GM12878 (cell line): ENCODE data around the gene C17orf78. TPM values are rescaled to one million over a fixed set of nuclear protein-coding genes. Genes with fewer than 3 reads are reported as not detected.

Experiments used
- ATAC-seq: fragments of 200-7000 bp; cut with Tn5 transposase; 3 replicates; pipeline ENCODE4 v1.9.1; 2020; ENCODE audit warnings: mild to moderate bottlenecking, moderate library complexity
- BruUV-seq: library from RNA; stranded (reverse); fragments of 400-500 nt; replicated peaks from 2 replicates; lab custom pipeline; 2021; lab: Mats Ljungman, UMichigan
- CTCF ChIA-PET: fragments of 300-600 bp; sonication (Branson Sonifier 250); formaldehyde crosslinking; extraction: SDS; loops from one replicate; lab custom pipeline; 2021; ENCODE audit warnings: inconsistent platforms; lab: Yijun Ruan, JAX
- POLR2A ChIA-PET: fragments of 350-600 bp; formaldehyde crosslinking; extraction: SDS; loops from one replicate; lab custom pipeline; 2021; ENCODE audit warnings: inconsistent platforms; lab: Charles Lee
- RAD21 ChIA-PET: fragments of 300-600 bp; sonication (Branson Sonifier 250); formaldehyde crosslinking; loops from one replicate; lab custom pipeline; 2023; ENCODE audit warnings: antibody characterized with exemption; ENCODE audit not compliant: unreplicated experiment; lab: Charles Lee
- SMC1A ChIA-PET: fragments of 300-600 bp; sonication (Branson Sonifier 250); formaldehyde crosslinking; loops from one replicate; lab custom pipeline; 2023; ENCODE audit not compliant: unreplicated experiment, uncharacterized antibody; lab: Charles Lee
- DNase-seq: peaks from one replicate; pipeline ENCODE4 v3.0.0-alpha.2; 2011; ENCODE audit warnings: low read depth, low spot score
- FAIRE-seq: peaks from 3 replicates; lab custom pipeline; 2011; peaks lifted over from hg19 to GRCh38; lab: Jason Lieb, UNC
- H2AFZ ChIP-seq: 2 replicates; pipeline ENCODE4 v1.6.0; 2011; ENCODE audit warnings: low read depth, low read length, control low read depth; ENCODE audit not compliant: control insufficient read depth
- H3K27ac ChIP-seq: 2 replicates; pipeline ENCODE4 v1.5.1; 2011; ENCODE audit warnings: control low read depth; ENCODE audit not compliant: control insufficient read depth, insufficient read depth
- H3K27me3 ChIP-seq, 2 experiments: replicated peaks in 1 of 2; 2 replicates each; pipeline versions ENCODE4 v1.6.0 to v1.6.1; 2011; ENCODE audit warnings: low read length in 1 of 2; ENCODE audit not compliant: control insufficient read depth in 2 of 2, insufficient read depth in 2 of 2
- H3K36me3 ChIP-seq, 2 experiments: 2 replicates each; pipeline ENCODE4 v1.5.1; 2011; ENCODE audit warnings: low read length in 1 of 2; ENCODE audit not compliant: control insufficient read depth in 2 of 2, insufficient read depth in 2 of 2
- H3K4me1 ChIP-seq: 2 replicates; pipeline ENCODE4 v1.6.1; 2011; ENCODE audit warnings: mild to moderate bottlenecking, low read length, moderate library complexity, mixed read lengths; ENCODE audit not compliant: control insufficient read depth, insufficient read depth
- H3K4me2 ChIP-seq: 2 replicates; pipeline ENCODE4 v1.6.0; 2011; ENCODE audit warnings: control low read depth; ENCODE audit not compliant: control insufficient read depth, insufficient read depth
- H3K4me3 ChIP-seq: fragments of 200-600 bp; sonication (generic); 2 replicates; pipeline ENCODE4 v1.5.1; 2016
- H3K79me2 ChIP-seq: 2 replicates; pipeline ENCODE4 v1.6.0; 2011; ENCODE audit warnings: low read length; ENCODE audit not compliant: control insufficient read depth, insufficient read depth
- H3K9ac ChIP-seq: 2 replicates; pipeline ENCODE4 v1.8.0; 2011; ENCODE audit warnings: low read length, control low read depth, mixed read lengths; ENCODE audit not compliant: control insufficient read depth, insufficient read depth
- H3K9me3 ChIP-seq: replicated peaks from 3 replicates; pipeline ENCODE4 v1.5.1; 2011; ENCODE audit warnings: mild to moderate bottlenecking, low read length; ENCODE audit not compliant: control insufficient read depth, insufficient read depth
- H4K20me1 ChIP-seq: 2 replicates; pipeline ENCODE4 v1.6.0; 2011; ENCODE audit not compliant: control insufficient read depth, insufficient read depth
- BACH1 ChIP-seq: fragments of 450-650 bp; IDR thresholded peaks from 2 replicates; pipeline ENCODE4 v1.6.1; 2017; ENCODE audit warnings: mild to moderate bottlenecking, borderline replicate concordance
- CHD4 ChIP-seq: fragments of 200-600 bp; sonication (generic); IDR thresholded peaks from 2 replicates; pipeline ENCODE4 v1.6.1; 2016; ENCODE audit warnings: mild to moderate bottlenecking
- EED ChIP-seq: sonication (generic); IDR thresholded peaks from 2 replicates; pipeline ENCODE4 v1.6.1; 2016; ENCODE audit warnings: antibody characterized with exemption, low read depth
- HCFC1 ChIP-seq: fragments of 150-350 bp; IDR thresholded peaks from 2 replicates; pipeline ENCODE4 v1.6.1; 2014; ENCODE audit warnings: low read length
- MTA2 ChIP-seq: fragments of 450-650 bp; IDR thresholded peaks from 2 replicates; pipeline ENCODE4 v1.6.1; 2016; ENCODE audit warnings: low read depth, mild to moderate bottlenecking, moderate library complexity
- NR2C1 ChIP-seq: fragments of 450-650 bp; IDR thresholded peaks from 2 replicates; pipeline ENCODE4 v1.6.1; 2017; ENCODE audit warnings: antibody characterized with exemption, mild to moderate bottlenecking, moderate library complexity
- RBBP5 ChIP-seq: fragments of 200-600 bp; sonication (generic); conservative IDR thresholded peaks from 2 replicates; pipeline ENCODE4 v1.6.1; 2016
- RELA ChIP-seq: fragments of 450-650 bp; IDR thresholded peaks from 2 replicates; pipeline ENCODE4 v1.8.0; 2014; ENCODE audit warnings: borderline replicate concordance; ENCODE audit not compliant: partially characterized antibody
- RUNX3 ChIP-seq: IDR thresholded peaks from 2 replicates; pipeline ENCODE4 v1.6.1; 2012; ENCODE audit warnings: low read length, inconsistent platforms
- SIX5 ChIP-seq: IDR thresholded peaks from 2 replicates; pipeline ENCODE4 v1.6.1; 2011; ENCODE audit warnings: mild to moderate bottlenecking, low read depth, low read length, moderate library complexity; ENCODE audit not compliant: severe bottlenecking
- SP1 ChIP-seq: IDR thresholded peaks from one replicate; pipeline ENCODE4 v1.6.1; 2011; ENCODE audit warnings: low read depth, low read length
- STAT3 ChIP-seq: IDR thresholded peaks from 2 replicates; pipeline ENCODE4 v1.6.1; 2011; ENCODE audit warnings: low read depth, low read length, improper control_type of control experiment
- TAF1 ChIP-seq: IDR thresholded peaks from 2 replicates; pipeline ENCODE4 v1.6.1; 2011; ENCODE audit warnings: mild to moderate bottlenecking, low read depth, low read length, borderline replicate concordance
- ZBTB33 ChIP-seq: fragments of 450-650 bp; IDR thresholded peaks from 2 replicates; pipeline ENCODE4 v1.6.1; 2017; ENCODE audit warnings: mild to moderate bottlenecking
- ZZZ3 ChIP-seq: IDR thresholded peaks from 2 replicates; pipeline ENCODE4 v1.6.1; 2011; ENCODE audit warnings: low read depth; ENCODE audit not compliant: control insufficient read depth, insufficient read length
- WGBS: methylation state at CpG from one replicate; pipeline ENCODE4 v1.1.6; 2016; ENCODE audit warnings: low lambda C conversion rate; ENCODE audit not compliant: insufficient replicate concordance, insufficient coverage; ENCODE audit errors: missing lambda C conversion rate; 5-methylcytosine and 5-hydroxymethylcytosine counted together
- in situ Hi-C: fragments of 300-500 bp; cut with MboI; formaldehyde crosslinking; loops from 9 replicates; pipeline ENCODE4 v1.14.3; 2018; ENCODE audit warnings: mixed read lengths
- intact Hi-C: fragments of 100-400 bp; cut with micrococcal nuclease; formaldehyde crosslinking; loops from one replicate; pipeline ENCODE4 v1.14.2; 2022; ENCODE audit not compliant: unreplicated experiment
- polyA plus RNA-seq, 11 experiments: library from polyadenylated mRNA; depleted of rRNA in 4 of 11; unstranded in 6 of 11; stranded (reverse) in 5 of 11; fragments of >200 nt; fragmentation: Nextera tagmentation in 4 of 11; fragmentation: Illumina TruSeq in 1 of 11; extraction: Ambion mirVana in 4 of 11; extraction: Trizol in 1 of 11; gene quantifications; 1 replicate in 1 of 11; 2 replicates in 10 of 11; pipeline versions ENCODE4 v1.2.1 to v1.2.3, GENCODE V29; 2011 to 2016; ENCODE audit warnings: inconsistent platforms in 2 of 11, missing spikeins in 2 of 11, low read depth in 1 of 11
- total RNA-seq, 4 experiments: library from RNA; depleted of rRNA in 3 of 4; stranded (reverse); fragments of >200 nt in 3 of 4; fragmentation: Illumina TruSeq in 1 of 4; extraction: Trizol in 1 of 4; gene quantifications; 2 replicates each; pipeline versions ENCODE4 v1.2.1 to v1.2.3, GENCODE V29; 2013 to 2021

The C17orf78 gene
- total and polyA plus RNA-seq, 10 of the 15 experiments (the other 5 are each of a cell fraction or from before 2014, with no cell fraction given): 0.10 TPM; not detected in 9

GRCh38 chr17:37388266-37388665, 12.5 kb downstream of the C17orf78 start:
- no peak for ATAC-seq
- DNase-seq: no peak
- ChIA-PET POLR2A (interaction anchor here (0.6 kb wide), 1 partner anchor 224 kb away, joined by 3 read pairs; no protein-coding TSS in a partner anchor), CTCF (interaction anchor here (0.6 to 3.9 kb wide), 3 partner anchors 10 to 26 kb away, joined by 3 to 38 read pairs (median 3); partner anchors contain the start of gene C17orf78), RAD21 (interaction anchor here (3.7 kb wide), 1 partner anchor 9 kb away, joined by 13 read pairs; no protein-coding TSS in a partner anchor), SMC1A (interaction anchor here (0.6 to 4.9 kb wide), 3 partner anchors 10 to 432 kb away, joined by 3 to 27 read pairs (median 3); no protein-coding TSS in a partner anchor)
- H2AFZ ChIP-seq: no peak overlapping the region
- no peak overlapping the region for H3K27ac ChIP-seq
- no peak for FAIRE-seq
- no peak overlapping the region for H3K9ac ChIP-seq
- H3K4me3 ChIP-seq: no peak overlapping the region
- WGBS: 70% methylated on average over 3 of the region's 3 CpGs
- no peaks in the 10 kb centered on the region for H3K36me3 ChIP-seq
- no peaks in the 10 kb centered on the region for H3K27me3 ChIP-seq
- in situ Hi-C loops: no loop called here
- intact Hi-C loops: no loop called here
- no peak for TF ChIP-seq NR2C1
- no peak for TF ChIP-seq RELA
- TF ChIP-seq BACH1: no peak
- TF ChIP-seq RUNX3: no peak
- TF ChIP-seq EED: no peak
- no peak for TF ChIP-seq MTA2
- no TSS peak for BruUV-seq
- H3K4me2 ChIP-seq: no peak overlapping the region
- no peaks in the 10 kb centered on the region for H3K79me2 ChIP-seq
- H3K9me3 ChIP-seq: no peaks in the 10 kb centered on the region
- H3K4me1 ChIP-seq: peaks cover 26% of the 10 kb centered on the region
- no peaks in the 10 kb centered on the region for H4K20me1 ChIP-seq

- in situ Hi-C loops: no loop called here
Observed at GRCh38 chr17:37389160-37389559, 13.4 kb downstream of the C17orf78 start.

More at GRCh38 chr17:37389160-37389559, 13.4 kb downstream of the C17orf78 start:
- DNase-seq: no peak
- WGBS: 95% methylated on average over 4 of the region's 4 CpGs
- H3K4me3 ChIP-seq: no peak overlapping the region
- H3K4me1 ChIP-seq: peaks cover 26% of the 10 kb centered on the region
- H3K79me2 ChIP-seq: no peaks in the 10 kb centered on the region
- ChIA-PET CTCF (interaction anchor here (4.3 kb wide), 1 partner anchor 13 kb away, joined by 25 read pairs; the partner anchor contains the start of gene C17orf78), RAD21 (no interaction called here), POLR2A (no interaction called here), SMC1A (interaction anchor here (4.9 kb wide), 1 partner anchor 15 kb away, joined by 27 read pairs; no protein-coding TSS in a partner anchor)
- H3K27me3 ChIP-seq: no peaks in the 10 kb centered on the region
- no peaks in the 10 kb centered on the region for H3K9me3 ChIP-seq
- no peak overlapping the region for H2AFZ ChIP-seq
- no peak for ATAC-seq
- no TSS peak for BruUV-seq
- no peak overlapping the region for H3K9ac ChIP-seq
- no peak overlapping the region for H3K27ac ChIP-seq
- TF ChIP-seq ZBTB33 (no peak), SIX5 (no peak), RBBP5 (no peak), CHD4 (no peak), STAT3 (no peak), HCFC1 (no peak), SP1 (no peak), TAF1 (no peak), ZZZ3 (no peak)
- H4K20me1 ChIP-seq: no peaks in the 10 kb centered on the region
- intact Hi-C loops: no loop called here
- no peaks in the 10 kb centered on the region for H3K36me3 ChIP-seq
- no peak overlapping the region for H3K4me2 ChIP-seq
- FAIRE-seq: no peak
